GM18499 (cell line): ENCODE results near the gene TAF4B.
"Not testable (repeated sequence)": the region's sequence is repeated elsewhere in the genome, so short reads cannot be mapped to it uniquely, and the experiment has no call there.

Experiments
- ATAC-seq: cut with Tn5 transposase; IDR thresholded peaks from one replicate; pipeline ENCODE4 v1.9.1; 2021; ENCODE audit warnings: moderate number of reproducible peaks; ENCODE audit not compliant: insufficient read depth, unreplicated experiment

TAF4B gene

DNA sequence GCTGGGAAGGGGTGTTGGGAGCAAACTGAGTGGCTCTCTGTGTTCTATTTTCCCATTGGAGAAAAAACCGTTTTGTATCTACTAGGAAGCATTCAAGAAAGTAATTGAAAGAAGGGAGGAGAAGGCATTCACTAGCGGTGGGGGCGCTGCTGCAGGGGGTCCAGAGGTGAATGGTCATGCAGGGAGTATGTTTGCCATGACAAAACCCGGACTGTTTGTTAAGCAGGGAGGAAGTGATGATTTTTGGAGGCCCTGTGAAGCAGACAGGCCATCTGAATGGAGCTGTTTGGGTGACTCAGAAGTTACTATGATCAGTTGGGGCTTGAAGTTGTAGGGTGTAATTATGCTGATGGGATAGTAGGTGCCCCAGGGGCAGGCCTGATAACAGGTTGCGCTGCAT lies 7.0 kb downstream of the TAF4B start:
- ATAC-seq: no peak

DNA sequence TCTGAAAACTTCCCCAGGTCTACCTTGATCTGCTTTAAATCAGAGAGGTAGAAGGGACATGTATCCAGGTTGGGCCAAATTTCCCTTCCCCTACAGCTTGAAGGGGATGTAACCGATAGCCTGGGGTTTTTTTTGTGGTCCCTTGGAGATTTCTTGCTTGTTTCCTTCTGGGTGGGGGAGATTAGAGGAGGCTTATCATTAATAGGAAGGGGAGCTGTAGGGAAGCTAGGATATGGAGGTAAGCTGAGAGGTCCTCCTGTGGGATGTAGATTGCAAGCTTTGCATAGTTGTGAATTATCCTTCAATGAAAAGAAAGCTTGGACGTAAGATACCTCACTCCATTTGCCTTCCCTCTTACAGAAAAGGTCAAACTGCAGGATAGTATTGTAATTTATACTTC lies 11.1 kb downstream of the TAF4B start:
- not testable (repeated sequence) for ATAC-seq

DNA sequence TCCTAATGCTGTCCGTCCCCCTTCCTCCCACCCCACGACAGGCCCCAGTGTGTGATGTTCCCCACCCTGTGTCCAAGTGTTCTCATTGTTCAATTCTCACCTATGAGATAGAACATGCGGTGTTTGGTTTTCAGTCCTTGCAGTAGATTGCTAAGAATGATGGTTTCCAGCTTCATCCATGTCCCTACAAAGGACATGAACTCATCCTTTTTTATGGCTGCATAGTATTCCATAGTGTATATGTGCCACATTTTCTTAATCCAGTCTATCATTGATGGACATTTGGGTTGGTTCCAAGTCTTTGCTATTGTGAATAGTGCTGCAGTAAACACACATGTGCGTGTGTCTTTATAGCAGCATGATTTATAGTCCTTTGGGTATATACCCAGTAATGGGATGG lies 12.5 kb downstream of the TAF4B start:
- ATAC-seq: not testable (repeated sequence)

DNA sequence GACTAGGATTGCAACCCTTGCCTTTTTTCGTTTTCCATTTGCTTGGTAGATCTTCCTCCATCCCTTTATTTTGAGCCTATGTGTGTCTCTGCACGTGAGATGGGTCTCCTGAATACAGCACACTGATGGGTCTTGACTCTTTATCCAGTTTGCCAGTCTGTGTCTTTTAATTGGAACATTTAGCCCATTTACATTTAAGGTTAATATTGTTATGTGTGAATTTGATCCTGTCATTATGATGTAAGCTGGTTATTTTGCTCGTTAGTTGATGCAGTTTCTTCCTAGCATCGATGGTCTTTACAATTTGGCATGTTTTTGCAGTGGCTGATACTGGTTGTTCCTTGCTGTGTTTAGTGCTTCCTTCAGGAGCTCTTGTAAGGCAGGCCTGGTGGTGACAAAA lies 16.1 kb downstream of the TAF4B start:
- ATAC-seq: not testable (repeated sequence)

DNA sequence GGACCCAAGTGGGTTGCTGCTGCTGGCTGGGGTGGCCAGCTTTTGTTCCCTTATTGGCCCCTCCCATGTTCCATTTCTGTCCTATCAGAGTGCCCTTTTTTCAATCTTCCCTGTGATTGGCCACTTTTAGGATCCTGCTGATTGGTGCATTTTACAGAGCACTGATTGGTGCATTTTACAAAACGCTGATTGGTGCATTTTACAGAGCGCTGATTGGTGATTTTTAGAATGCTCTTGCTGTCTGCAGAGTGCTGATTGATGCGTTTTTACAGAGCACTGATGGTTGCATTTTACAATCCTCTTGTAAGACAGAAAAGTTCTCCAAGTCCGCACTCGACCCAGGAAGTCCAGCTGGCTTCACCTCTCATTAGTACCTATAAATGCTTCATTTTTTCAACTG lies 19.2 kb downstream of the TAF4B start:
- ATAC-seq: not testable (repeated sequence)

DNA sequence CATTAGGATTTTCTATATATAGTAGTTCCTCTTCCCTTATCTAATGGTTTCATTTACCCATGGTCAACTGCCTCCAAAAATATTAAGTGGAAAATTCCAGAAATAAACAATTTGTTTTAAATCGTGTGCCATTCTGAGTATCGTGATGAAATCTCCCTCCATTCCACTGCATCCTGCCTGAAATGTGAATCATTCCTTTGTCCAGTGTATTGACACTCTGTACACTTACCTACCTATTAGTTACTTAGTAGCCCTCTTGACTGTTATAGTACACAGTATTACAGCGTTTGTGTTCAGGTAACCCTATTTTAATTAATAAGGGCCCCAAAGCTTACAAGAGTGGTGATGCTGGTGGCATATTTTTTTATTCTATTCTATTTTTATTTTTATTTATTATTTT lies 26.2 kb downstream of the TAF4B start:
- no peak for ATAC-seq

DNA sequence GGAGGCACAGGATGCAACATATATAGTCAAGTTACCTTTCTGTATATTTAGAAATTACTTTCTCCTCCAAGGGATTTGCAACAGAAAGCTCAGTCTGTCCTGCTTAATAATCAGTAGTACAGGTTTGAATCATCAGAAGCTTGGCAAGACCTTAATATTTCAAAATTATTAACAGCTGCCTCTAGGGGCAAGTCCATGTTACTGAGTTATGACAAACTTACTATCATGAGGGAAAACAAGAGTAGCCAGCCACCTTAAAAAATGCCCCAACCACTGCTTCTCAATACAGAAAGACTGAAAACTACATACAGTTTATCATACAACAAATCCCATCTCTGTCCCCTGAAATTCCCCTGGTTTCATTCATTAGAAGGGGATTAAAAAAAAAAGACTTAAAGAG lies 28.6 kb downstream of the TAF4B start:
- ATAC-seq: not testable (repeated sequence)

DNA sequence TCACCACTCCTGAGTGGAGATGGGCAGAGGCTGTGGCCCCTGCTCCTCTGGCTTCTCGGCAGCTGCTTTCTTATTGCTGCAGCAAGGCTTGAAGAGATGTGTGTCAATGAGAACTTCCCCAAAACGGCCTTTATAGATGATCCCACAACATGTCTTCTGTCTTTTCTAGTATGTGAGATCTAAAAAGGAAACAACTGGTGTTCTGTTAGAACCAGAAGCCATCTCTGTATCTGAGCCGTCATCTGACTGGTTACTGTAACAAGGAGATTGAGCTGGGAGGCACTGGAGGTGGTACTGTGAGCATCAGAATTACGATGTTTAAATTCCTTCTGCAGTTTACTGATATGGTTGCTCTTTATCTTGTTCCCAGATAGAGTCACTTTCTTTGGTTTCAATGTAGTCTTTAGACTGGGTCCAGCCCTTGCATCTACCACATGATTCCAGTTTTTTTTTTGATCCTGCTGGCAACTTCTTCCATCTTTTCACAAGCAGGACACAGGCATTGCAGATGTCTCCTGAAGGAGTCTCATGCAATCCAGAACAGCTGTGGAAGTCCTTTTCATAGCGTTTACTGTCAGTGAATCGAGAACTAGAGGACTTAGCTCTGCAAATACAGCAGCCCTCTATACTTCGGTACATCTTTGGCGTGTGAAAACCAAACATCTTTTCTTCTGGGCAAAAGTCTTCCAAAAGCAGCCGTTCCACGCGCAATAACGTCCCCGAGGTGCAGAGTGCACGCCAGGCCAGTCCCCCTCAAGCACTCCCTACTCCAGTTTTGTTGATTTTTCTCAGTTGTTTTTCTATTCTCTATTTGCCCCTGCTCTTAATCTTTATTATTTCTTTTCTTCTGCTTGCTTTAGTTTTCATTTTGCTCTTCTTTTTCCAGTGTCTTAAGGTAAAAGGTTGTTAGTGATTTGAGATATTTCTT lies 29.7 kb downstream of the TAF4B start:
- no peak for ATAC-seq

DNA sequence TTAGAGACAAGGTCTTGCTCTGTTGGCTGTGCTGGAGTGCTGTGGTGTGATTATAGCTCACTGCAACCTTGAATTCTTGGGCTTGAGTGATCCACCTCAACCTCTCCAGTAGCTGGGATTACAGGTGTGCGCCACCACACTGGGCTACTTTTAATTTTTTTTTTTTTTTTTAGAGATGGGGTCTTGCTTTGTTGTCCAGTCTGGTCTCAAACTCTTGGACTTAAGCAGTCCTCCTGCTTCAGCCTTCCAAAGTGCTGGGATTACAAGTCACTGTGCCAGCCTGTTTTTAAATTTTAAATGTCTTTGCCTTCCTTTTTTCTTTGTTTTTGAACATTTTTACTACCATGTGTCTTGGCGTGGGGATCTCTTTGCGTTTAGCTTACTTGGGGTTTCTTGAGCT lies 32.5 kb downstream of the TAF4B start:
- ATAC-seq: no peak

DNA sequence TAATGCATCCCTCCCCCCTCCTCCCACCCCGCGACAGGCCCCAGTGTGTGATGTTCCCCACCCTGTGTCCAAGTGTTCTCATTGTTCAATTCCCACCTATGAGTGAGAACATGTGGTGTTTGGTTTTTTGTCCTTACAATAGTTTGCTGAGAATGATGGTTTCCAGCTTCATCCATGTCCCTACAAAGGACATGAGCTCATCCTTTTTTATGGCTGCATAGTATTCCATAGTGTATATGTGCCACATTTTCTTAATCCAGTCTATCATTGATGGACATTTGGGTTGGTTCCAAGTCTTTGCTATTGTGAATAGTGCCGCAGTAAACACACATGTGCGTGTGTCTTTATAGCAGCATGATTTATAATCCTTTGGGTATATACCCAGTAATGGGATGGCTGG lies 33.2 kb downstream of the TAF4B start:
- not testable (repeated sequence) for ATAC-seq

DNA sequence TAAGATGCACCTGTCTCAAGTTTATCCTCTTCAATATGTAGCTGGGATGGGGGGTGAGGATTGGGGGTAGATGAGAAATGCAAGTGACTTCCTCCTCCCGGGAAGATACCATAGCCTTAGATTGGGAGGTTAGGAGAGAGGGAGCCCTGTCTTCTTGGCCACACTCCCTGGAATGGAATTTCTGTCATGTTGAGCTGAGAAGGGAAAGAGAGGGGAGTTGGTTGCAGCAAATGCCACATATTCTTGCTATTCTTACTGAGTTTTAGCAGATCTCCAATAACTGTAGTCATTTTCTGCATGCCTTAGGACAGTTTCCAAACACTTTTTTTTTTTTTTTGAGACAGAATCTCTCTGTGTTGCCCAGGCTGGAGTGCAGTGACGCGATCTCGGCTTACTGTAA lies 35.9 kb downstream of the TAF4B start:
- ATAC-seq: no peak

DNA sequence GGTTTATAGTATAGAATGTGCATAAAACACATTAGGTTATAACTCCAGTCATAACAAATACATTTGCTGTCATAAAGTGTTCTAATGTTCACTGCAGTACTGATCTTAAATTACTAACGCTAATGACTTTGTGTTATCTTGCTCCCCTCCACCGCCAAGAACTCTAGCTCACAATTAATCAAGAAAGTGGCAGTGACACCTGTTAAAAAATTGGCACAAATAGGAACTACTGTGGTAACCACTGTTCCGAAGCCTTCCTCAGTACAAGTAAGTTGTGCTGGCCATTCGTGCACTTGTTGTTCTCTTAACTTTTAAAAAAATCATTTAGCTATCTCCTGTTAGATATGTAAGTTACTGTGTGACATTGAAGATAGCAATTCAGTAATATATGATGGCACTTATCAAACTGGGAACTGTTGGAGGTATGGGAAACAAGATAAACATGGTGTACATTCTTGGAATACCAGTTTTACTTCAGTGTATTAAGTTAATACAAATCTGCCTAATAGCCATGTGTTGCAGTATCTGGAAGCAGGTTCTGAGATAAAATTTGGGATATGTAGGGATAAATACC lies 41.2 kb downstream of the TAF4B start:
- ATAC-seq: no peak

DNA sequence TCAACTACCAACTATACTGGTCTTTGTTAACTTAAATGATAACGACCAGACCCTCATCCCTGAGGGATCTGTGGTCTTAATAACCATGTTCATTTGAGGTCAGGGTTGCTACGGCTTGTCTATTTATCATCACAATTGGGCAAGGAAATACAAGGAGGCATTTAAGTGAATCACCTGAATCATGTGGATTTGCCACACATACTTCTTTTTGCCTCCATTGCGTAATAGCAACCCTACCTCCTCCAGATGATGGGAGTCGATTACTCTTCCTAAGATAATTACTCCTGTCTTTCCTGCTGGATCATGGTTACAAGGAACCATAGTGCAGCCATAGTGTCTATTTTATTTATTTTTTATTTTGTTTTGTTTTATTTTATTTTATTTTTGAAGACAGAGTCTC lies 42.2 kb downstream of the TAF4B start:
- no peak for ATAC-seq

DNA sequence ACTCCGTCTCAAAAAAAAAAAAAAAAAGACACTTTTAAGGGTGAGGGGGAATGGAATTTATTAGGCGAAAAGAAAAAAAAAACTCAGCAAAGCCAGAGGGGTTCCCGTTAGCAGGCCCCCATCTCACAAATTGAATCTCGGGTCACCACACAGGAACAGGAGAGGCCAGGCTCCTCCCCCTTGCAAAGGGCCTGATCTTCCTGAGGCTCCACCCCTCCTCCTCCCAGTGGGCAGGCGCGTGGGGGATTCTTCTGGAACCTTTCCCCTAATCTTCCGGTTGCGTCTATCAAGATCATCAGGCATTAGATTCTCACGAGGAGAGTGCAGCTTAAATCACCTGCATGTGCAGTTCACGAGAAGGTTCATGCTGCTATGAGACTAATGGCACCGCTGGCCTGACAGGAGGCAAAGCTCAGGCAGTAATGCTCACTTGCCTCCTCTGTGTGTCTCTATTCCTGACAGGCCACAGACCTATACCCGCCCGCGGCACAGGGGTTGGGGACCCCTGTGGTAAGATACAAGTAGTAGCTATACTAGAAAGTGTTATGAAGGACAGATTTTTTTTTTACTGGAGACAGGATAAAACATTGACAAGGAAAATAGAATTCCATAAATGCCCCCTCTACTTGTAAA lies 45.8 kb downstream of the TAF4B start:
- ATAC-seq: no peak

DNA sequence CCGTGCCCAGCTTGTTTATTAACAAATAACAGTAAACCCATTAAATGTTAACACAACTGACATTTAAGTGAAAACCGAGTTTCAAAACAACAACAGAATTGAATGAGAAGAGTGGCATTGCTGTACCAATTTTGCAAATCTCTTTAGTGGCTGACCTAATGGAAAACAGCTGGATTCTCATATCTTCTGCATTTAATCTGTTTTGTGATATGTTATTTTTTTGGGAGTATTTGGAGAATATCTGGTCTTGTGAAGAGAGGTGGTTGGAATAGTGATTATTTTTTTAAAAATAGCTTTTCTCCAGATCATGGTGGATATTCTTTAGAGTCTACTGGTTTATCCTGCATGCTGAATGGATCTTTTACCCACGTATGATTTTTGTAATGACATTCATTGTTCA lies 51.1 kb downstream of the TAF4B start:
- no peak for ATAC-seq

DNA sequence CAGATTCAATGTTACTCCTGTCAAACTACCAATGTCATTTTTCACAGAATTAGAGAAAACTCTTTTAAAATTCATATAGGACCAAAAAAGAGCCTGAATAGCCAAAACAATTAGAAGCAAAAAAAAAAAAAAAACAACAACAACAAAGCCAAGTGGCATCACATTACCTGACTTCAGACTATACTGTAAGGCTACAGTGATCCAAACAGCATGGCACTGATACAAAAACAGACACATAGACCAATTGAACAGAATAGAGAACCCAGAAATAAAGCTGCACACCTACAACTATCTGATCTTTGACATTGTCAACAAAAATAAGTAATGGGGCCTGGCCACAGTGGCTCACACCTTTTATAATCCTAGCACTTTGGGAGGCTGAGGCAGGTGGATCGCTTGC lies 53.2 kb downstream of the TAF4B start:
- ATAC-seq: no peak

DNA sequence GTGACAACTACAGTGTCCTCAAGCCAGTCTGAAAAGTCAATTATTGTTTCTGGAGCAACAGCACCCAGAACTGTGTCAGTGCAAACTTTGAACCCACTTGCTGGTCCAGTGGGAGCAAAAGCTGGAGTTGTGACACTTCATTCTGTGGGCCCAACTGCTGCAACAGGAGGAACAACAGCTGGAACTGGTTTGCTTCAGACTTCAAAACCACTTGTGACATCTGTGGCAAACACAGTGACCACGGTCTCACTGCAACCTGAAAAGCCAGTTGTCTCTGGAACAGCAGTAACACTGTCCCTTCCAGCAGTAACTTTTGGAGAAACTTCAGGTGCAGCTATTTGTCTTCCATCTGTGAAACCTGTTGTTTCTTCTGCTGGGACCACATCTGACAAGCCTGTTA lies 59.8 kb downstream of the TAF4B start:
- ATAC-seq: no peak

DNA sequence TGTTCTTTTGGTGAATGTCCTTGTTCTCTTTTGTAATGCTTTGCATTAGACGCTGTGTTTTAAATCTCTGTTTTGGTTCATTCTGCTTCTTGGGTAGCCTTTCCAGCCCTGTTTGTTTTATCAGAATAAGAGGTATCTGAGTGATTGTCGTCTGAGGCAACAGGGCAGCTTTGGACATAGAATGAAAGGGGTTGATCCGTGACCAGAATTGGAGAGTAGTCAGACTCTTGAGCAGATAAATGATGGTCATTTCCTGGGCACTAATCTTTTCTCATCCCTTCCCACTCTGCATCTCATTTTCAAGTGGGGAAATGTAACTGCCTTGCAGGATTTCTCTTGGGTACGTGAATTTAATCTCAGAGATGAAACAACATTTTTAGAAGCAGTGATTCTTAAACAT lies 61.4 kb downstream of the TAF4B start:
- no peak for ATAC-seq

DNA sequence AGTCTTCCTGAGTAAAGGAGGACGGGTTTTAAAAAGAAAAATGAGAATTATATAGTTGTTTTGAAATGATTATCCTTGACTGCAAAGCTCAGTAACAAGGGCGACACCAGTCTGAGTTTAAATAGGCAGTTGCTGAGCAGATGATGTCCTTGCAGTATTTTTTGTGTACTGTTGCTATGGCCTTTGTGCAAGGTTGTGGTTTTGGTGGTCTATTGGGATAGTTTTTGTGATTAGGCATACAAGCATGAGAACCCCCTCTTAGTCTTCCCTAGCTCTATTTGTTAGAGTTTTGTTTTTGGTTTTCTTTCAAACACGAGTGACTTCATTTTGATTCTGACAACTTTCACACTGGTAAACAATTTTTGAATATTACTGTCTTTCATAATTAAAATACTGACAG lies 64.1 kb downstream of the TAF4B start:
- no peak for ATAC-seq

DNA sequence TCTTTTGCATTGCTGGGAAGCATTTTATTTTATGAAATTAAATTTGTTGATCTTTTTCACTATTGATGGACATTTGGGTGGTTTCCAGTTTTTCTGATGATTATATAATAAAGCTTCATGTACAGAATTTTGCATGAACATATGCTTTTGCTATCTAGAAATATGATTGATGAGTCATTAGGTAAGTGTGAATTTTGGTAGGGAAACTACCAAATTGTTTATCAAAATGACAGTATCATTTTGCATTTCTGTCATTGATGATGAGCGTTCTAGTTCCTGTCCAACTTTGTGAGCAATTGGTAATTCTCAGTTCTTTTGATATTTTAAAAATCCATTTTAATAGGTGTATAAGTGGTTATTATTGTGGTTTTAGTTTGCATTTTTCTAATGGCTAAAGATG lies 67.7 kb downstream of the TAF4B start:
- ATAC-seq: no peak

DNA sequence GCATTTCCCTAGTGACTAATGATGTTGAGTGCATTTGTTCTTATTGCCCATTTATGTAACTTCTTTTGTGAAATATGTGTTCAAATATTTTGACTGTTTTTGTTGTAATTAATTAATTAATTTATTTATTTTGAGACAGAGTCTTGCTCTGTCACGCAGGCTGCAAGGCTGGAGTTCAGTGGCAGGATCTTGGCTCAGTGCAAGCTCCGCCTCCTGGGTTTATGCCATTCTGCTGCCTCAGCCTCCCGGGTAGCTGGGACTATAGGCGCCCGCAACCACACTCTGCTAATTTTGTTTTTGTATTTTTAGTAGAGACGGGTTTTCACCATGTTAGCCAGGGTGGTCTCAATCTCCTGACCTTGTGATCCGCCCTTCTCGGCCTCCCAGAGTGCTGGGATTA lies 71.9 kb downstream of the TAF4B start:
- ATAC-seq: no peak

DNA sequence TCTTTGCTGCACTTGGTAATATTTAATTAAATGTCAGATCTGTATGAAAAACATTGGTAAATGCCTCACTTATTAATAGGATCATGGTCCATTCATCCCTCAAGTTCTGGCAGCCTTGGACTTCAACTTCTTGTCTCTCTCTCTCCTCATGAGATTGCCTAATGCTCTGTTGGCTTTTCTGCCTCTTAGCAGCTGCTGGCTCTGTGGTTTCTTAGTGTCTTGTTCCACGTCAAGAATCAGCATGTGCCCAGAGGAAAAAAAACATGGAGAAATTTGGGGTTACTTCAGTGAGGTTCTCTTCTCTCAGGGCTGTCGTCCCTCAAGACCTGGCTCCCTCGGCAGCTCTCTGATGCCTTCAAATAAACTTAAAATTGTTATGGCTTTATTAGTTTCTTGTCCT lies 75.4 kb downstream of the TAF4B start:
- ATAC-seq: no peak
